ENCODE results near the gene FBRSL1.
"Not testable (repeated sequence)": the region's sequence is repeated elsewhere in the genome, so short reads cannot be mapped to it uniquely, and the experiment has no call there.

FBRSL1 gene

DNA sequence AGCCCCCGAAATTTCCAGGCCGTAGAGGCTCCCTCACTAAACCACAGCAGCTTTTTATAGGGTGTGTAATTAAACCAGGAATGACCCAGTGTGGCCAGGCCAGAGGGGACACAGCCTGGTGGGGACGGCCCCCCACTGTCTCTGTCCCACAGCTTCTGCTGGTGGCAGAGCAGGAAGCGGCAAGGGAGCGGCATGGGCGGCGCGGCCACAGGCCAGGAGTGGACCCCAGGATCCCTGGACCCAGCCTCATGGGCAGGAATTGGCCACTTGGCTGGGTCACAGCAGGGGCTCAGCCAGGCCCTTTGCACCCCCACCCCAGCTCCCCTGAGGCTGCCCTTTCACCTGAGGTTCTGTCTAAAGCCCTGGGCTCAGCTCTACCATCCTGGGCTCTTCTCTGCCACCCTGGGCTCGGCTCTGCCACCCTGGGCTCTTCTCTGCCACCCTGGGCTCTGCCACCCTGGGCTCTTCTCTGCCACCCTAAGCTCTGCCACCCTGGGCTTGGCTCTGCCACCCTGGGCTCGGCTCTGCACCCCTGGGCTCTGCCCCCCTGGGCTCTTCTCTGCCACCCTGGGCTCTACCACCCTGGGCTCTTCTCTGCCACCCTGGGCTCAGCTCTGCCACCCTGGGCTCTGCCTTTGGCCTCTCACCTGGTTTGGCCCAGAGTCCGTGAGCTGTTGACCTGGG is 39.3 kb downstream of the FBRSL1 start:
- DNase-seq = no peak

- no peak for DNase-seq
These were observed 40.0 kb downstream of the FBRSL1 start for GRCh38 chr12:132529906-132530305.

- no peak for DNase-seq
These were observed 40.5 kb downstream of the FBRSL1 start for GRCh38 chr12:132530447-132530846.

GRCh38 chr12:132530851-132531250 is 40.9 kb downstream of the FBRSL1 start:
- DNase-seq = no peak

DNA sequence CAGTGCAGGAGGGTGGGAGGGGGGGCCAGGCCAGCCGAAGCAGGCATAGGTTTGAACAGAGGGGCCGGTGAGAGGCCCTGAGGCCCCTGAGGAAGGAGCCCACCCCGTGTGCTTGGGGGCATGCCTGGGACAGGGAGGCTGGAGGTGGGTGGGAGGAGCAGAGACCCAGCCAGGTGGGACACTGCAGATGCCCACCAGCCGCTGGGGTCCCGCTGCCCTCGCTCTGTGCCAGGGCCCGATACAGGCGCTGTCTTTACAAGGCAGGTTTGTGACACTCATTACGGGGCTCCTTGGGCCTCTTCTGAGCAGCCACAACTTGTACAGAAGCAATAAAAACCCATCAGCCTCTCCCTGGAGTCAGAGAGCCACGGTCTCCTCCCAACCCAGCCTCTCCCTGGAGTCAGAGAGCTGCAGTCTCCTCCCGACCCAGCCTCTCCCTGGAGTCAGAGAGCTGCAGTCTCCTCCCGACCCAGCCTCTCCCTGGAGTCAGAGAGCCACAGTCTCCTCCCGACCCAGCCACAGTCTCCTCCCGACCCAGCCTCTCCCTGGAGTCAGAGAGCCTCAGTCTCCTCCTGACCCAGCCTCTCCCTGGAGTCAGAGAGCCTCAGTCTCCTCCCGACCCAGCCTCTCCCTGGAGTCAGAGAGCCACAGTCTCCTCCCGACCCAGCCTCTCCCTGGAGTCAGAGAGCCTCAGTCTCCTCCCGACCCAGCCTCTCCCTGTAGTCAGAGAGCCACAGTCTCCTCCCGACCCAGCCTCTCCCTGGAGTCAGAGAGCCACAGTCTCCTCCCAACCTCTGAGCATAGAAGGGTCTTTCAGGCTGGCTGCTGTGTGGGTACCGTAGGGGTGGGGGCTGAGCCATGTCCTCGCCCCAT is 43.0 kb downstream of the FBRSL1 start:
- not testable (repeated sequence) for DNase-seq

GRCh38 chr12:132533584-132533958 is 43.6 kb downstream of the FBRSL1 start:
- DNase-seq = no peak

GRCh38 chr12:132534076-132534475 is 44.1 kb downstream of the FBRSL1 start:
- no peak for DNase-seq

GRCh38 chr12:132535019-132535418 is 45.1 kb downstream of the FBRSL1 start:
- DNase-seq = no peak

GRCh38 chr12:132536102-132536876 is 46.3 kb downstream of the FBRSL1 start:
- DNase-seq = no peak

DNA sequence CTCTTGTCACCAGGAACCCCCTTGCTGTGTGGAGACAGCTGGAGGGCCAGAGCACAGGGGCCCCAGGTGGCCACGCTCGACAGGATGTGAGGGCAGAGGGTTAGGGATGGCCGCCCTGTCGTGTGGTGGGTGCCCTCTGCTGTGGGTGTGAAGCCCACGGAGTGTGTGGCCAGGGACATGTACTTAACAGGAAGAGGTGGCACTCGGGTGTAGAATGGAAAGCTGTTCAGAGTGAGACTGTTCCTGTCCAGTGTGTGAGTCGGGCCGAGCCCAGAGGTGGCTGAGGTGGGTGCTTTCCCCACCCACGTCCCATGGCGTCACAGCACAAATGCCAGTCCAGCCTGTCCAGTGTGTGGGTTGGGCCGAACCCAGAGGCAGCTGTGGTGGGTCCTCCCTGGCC is 47.1 kb downstream of the FBRSL1 start:
- no peak for DNase-seq

DNA sequence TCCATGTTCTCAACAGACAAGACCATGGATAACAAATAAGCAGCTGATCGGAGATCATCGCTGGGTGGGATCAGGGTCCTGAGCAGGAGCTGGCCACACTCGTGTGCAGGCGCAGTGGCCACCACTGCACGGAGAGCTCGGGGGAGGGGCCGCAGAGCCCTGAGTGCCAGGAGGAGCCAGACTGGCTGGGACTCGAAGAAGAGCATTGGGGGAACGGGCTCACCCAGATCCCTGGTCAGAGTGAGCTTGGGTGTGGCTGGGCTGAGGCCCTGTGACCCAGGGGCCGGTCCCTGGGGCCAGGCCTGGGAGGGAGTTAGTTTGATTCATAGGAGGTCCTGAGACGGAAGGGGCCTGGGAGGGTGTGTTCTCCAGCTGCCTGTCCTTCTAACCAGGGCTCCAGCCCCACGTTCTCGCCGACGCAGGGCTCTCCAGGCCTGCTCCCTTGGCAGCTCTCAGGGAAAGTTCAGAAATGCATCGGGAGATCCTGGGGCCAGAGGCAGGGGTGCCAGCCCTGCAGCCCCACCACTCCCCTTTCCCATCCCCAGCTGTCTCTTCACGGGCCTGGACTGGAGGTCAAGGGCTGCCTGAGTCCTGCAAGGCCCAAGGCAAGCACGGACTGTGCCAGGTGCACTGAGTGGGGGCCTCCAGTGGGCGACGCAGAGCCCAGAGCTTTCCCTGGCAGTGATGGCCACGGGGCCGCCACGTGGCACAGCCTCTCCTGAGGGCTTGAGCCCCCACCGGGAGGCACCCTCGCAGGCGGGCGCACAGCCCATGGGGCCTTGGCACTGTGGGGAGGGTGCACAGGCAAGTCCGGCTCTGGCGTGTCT is 48.1 kb downstream of the FBRSL1 start:
- DNase-seq = no peak

DNA sequence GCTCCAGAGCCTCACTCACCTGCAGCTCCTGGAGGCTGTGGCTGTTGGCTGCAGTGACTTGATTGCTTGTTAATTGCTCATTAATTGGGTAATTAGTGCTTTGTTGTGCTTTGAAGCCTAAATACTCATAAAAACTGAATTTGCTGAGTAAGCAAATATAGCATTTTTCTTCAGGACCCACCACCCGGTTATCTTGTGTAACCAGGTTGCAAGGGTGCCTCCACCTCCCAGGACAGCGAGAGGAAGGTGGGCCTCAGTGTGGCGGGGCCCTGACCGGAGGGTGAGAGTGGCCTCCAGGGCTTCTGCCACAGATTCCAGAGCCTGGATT is 48.7 kb downstream of the FBRSL1 start:
- DNase-seq = no peak

GRCh38 chr12:132539016-132539773 is 49.2 kb downstream of the FBRSL1 start:
- no peak for DNase-seq

- DNase-seq = no peak
These were observed 50.5 kb downstream of the FBRSL1 start for GRCh38 chr12:132540436-132540835.

- DNase-seq = no peak
These were observed 51.2 kb downstream of the FBRSL1 start for GRCh38 chr12:132541200-132541599.

DNA sequence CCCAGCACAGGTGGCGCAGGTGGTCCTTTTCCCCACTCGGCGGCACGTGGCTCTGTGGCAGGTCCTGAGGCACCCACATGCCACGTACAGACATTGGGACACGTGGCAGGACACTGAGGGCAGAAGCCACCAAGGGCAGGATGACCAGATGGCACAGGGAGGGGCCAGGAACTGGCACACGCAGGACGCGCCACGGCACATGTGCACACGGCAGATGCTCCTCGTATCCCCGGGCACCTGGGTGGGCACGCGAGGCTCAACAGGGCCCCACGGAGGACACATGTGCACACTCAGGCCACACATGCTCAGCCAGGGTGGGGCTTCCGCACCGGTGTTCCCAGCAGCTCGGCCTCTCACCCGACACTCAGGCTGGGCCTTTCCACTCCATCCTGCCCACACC is 52.0 kb downstream of the FBRSL1 start:
- DNase-seq = no peak

DNA sequence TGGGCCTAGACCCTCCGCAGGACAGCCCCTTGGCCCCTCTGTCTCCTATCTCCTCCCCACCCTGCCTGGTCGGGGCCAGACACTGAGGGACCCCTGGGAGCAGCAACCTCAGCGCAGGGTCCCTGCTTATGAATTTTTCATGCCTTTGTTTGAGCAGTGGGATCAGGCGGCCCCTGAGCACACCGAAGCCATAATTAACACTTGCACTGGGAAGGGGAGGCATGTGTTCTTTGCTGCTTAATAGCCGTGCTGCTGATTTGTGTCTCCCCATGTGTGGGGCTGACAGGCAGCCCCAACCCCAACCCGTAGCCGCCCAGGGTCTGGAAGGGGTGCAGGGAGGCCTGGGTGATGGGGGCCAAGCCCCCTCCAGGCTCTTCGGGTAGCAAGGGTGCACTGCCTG is 52.7 kb downstream of the FBRSL1 start:
- no peak for DNase-seq

- no peak for DNase-seq
These were observed 53.5 kb downstream of the FBRSL1 start for GRCh38 chr12:132543298-132544079.

DNA sequence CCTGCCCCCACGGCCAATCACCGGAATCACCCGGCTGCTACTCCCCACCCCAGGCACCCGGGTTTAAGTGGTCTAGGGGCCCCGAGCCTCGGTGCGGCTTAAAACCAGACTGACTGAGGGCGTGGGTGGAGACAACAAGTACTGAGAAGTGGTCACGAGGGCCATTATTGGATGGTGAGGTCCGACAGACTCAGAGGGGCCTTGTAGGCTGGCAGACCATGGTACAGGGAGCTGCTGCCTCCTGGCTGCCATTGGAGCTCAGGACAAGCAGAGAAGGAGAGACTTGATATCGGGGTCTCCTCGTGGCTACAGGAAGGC is 54.1 kb downstream of the FBRSL1 start:
- DNase-seq = no peak

DNA sequence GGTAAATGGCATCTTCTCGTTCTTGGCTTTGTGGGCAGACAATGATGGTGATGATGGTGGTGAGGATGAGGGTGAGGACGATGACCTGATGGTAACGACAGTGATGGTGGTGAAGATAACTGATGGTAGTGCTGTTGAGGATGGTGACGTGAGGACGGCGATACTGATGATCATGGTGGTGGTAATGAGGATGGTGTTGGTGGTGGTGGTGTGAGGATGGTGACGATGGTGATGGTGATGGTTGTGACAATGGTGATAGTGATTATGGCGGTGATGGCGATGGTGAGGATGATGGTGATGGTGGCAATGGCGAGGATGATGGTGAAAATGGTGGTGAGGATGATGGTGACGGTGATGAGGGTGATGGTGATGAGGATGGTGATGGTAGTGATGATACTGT is 54.5 kb downstream of the FBRSL1 start:
- DNase-seq = no peak

- no peak for DNase-seq
These were observed 55.4 kb downstream of the FBRSL1 start for GRCh38 chr12:132545164-132545953.
